Astrocyte of the hippocampus (primary cell): Measurements from ENCODE around the gene FCER1G.
"Not testable (repeated sequence)": the region's sequence is repeated elsewhere in the genome, so short reads cannot be mapped to it uniquely, and the experiment has no call there.

Experiments
- DNase-seq: peaks from one replicate; pipeline ENCODE4 v3.0.0; 2011; ENCODE audit warnings: low read depth, low spot score

Gene FCER1G

DNA sequence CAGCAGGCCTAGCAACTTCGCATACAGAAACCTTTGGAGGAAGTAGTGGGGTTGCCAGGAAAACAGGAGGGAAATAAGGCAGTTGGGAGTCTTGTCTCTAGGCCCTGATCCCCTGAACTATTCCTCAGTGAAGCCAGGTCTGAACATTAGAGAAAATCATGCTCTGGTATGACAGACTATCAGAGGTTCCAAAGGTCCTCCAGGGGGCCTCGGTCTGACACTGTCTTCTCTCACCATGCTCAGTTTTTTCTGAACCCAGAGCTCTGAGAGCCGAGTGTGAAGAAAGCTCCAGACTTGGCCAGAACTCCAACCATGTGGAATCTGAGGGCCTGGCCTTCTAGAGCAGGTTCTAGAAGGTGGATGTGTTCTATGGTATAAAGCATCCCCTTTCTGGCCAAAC lies 14.8 kb downstream of the FCER1G start:
- no peak for DNase-seq

- DNase-seq: no peak
Observed at GRCh38 chr1:161230762-161231161, 15.7 kb downstream of the FCER1G start.

DNA sequence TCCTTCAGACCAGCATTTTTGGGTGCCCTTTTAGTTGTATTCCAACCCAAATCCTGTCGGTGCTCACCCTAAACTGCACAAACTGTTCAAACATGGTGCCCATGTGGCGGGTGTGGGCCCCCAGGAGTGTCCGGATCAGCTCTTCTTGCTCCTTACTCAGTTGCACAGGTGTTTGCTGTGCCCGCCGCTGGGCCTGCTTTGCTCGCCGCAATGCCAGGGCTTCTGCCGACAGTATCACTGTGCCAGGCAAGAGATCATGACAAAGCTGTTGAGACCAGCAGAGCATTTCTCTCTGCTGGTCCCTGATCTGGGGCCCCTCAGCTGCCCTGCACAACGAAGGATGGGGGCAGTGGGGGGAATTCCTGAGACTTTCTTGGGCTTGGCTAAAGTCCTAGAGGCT lies 18.0 kb downstream of the FCER1G start:
- DNase-seq: no peak

DNA sequence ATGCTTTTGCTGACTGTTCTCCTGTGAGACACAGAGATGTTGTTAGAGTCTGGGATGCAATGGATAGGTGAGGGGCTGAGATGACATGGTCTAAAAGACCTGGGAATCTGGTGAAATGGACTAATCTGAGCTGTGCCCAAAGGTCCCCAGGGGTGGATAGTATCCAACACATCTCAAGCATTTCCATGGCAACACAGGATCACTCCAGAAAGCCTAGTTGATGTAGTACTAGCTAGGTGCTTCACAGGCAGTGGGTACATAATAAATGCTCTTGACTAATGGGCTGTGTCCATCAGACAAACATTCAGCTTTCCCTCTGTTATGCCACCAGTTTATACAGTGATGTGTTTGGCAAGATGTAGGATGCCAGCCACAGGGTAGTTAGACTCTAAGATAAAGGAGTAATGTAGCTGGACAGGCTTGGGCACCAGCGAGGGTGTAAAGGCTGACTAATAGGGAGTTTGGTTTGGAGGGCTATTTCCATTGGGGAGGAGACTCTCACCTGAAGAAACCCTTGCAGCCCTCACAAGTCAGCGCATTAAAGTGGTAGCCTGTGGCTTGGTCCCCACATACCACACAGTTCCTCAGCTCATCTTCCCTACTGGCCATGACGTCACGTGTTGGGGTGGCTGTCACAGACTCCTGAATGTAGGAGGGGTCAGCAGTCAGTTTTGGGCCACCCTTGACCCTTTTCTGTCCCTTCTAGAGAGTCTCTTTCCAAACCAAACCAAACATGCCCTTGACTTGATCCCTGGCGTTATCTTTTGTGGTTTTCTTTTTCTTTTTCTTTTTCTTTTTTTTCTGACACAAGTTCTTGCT lies 21.1 kb downstream of the FCER1G start:
- DNase-seq: no peak

DNA sequence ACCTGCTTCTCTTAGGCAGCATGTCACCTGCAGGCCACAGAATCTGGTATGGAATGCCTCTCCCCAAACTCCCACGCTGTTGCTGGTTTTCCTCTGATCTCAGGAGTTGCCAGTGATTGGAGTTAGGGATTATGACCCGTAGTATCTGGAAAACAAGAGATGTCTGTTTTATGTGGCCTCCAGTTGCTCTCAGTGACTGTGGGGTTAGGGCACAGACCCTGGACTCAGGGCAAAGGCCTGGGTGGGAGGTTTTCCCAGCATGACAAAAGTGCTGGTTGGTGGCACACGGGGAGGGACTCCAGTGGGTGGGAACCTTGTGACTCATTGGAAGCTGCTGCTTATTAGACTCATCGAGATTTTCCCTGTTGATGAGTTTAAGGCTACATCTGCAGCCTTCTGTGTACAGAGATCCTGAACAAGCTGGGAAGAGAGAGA lies 23.0 kb downstream of the FCER1G start, which contains the start of gene NR1I3:
Gene NR1I3 (minus strand): TSS at position 165 of the 435 bp plus-strand sequence. CDS start 1,638 bp downstream, outside the sequence.
- DNase-seq: no peak

DNA sequence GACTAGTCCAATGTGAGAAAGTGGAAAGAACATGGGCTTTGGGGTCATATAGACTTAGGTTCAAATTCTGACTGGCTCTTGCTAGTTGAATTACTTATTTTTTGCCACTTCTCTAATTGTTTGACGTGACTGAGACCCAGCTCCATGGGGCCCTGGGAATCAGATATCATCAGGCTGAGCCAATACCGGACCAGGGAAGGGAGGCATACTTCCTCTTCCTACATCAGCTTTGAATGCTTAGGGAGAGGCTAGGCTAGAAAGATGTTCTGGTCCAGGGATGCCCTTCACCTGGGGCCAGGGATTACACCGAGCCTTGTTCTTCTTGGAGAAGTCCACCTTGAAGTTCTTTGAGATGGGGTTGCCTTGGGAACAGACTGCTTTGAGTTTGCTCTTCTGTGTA lies 26.6 kb downstream of the FCER1G start:
- no peak for DNase-seq

DNA sequence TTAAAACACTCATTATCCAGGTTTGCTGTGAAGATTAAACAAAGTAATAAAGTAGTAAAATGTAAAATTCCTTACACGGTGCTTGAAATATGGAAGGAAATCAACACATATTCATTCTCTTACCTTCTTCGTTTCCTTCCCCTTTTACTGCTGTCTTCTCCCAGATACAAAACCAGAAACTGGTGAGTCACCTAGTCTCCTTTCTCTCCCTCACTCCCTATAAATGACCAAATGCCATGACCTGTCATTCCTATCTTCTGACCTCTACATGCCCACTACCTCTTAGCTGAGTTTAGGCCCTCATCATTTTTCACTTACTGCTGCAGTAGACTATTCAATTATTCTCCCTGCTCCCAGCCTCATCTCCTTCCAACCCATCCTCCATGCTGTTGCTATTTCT lies 27.2 kb downstream of the FCER1G start:
- no peak for DNase-seq

- no peak for DNase-seq
Observed at GRCh38 chr1:161244888-161245287, 29.8 kb downstream of the FCER1G start.

DNA sequence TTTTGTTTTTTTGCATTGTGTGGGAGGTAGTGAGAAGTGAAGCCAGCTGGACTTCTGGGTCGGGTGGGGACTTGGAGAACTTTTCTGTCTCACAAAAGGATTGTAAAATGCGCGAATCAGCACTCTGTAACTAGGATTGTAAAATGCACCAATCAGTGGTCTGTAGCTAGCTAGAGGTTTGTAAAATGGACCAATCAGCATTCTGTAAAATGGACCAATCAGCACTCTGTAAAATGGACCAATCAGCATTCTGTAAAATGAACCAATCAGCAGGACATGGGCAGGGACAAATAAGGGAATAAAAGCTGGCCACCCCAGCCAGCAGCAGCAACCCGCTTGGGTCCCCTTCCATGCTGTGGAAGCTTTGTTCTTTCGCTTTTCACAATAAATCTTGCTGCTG lies 35.0 kb downstream of the FCER1G start:
- DNase-seq: not testable (repeated sequence)

DNA sequence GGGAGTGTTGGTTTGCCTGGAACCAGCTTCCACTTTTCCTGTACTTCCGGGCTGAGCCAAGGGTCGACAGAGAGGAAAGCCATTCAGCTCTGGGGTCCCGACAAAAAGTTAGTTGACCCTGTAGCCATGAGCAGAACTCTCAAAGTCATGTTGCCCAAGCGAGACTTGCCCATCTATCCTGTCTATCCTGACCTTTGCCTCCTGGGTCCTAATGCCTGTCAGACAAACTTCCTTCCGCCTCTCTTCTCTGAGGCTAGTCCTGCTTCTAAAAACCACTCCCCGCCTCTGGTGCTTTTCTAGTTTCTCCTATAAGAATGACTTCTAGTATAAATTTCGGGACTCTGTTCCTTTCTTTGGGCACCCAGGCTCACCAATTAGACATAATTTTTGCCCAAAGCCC lies 35.7 kb downstream of the FCER1G start:
- DNase-seq: no peak

DNA sequence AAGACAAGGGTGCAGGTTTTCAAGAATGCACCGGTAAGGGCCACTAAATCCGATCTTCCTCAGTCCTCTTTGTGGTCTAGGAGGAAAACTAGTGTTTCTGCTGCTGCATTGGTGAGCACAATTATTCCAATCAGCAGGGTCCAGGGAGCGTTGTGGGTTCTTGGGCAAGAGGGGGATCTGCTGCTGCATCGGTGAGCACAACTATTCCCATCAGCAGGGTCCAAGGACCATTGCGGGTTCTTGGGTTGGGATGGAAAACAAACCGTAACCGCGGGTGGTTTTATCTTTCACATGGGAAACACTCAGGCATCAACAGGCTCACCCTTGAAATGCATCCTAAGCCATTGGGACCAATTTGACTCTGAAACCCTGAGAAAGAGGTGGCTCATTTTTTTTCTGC lies 36.5 kb downstream of the FCER1G start:
- no peak for DNase-seq

GRCh38 chr1:161255302-161255701 lies 40.2 kb downstream of the FCER1G start:
- DNase-seq: not testable (repeated sequence)

DNA sequence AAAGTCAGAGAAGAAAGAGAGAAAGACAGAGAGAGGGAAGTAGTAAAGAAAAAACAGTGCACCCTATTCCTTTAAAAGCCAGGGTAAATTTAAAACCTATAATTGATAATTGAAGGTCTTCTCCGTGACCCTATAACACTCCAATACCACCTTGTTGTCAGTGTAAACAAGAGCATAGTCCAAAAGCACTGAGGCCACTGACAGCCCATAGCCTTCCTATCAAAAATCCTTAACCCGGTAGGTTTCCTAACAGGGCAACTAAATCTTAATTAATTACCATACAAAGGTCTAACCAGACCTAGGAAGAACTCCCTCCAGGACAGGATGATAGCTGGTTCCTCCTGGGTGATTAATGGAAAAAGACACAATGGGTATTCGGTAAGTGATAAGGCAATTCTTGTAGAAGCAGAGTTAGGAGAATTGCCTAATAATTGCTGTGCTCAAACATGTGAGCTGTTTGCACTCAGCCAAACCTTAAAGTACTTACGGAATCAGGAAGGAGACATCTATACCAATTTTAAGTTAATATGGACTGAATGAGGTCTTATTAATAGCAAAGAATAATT lies 40.9 kb downstream of the FCER1G start:
- DNase-seq: not testable (repeated sequence)

- not testable (repeated sequence) for DNase-seq
Observed at GRCh38 chr1:161257109-161257508, 42.0 kb downstream of the FCER1G start.

DNA sequence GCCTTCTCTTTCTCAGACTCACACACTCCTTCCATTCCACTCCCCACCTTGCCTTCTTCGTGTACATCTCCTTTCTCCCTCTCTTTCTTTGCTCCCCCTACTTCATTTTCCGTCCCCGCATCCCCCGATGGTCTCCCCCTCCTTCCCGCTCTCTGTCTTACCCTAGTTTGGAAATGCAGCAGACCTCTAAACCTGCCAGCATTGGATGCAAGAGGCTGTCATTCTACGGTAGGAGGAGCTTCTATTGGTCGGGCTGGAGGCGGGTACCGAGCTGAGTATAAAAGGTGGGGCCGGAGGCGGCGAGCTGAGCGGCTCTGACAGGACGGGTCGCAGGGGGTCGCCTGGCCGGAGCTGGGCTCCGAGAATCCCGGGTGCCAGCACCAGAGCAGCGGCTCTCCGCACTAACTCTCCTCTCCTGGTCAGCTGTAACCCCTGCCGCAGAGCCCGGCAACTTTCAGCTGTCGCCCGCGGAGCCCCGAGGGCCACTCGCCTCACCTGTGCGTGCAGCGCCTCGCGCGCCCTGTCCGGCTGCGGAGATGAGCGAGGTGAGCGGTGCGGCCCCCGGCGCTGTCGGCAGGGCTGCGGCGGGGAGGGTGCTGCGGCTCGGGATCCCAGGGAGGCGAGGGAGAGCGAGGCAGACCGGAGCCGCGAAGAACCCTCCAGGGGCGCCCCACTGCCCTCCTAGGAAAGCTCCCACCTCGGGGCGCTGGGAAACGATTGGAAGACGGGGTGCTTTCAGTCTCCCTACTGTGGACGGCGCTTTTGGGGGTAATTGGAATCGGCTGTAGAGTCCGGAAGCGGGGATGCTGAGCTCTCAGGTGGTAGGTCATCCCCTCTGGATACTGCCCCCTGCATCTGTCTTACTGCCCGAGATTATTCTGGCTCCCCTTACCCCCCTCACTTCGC lies 43.6 kb downstream of the FCER1G start, which contains the start of gene PCP4L1:
Gene PCP4L1 (plus strand): TSS at position 307 of the 906 bp plus-strand sequence. CDS start 230 bp downstream, at position 537.
- peak; percentile 81 for DNase-seq

DNA sequence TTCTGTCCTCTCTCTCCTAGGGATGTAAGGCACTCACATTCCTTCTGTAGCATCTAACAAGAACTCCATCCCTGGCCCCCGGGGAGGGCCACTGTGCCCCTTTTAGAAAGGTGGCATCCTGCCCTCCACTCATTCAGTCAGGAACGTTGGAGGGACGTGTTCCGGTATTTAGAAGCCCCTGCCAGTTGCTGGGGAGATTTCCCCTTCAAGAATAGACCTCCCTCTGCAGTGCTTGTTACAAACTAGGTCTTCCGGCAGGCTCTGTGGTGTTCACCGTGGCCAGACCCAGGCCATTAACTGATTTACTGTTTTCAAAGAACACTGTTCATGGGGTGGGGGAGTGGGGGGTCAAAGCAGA lies 44.2 kb downstream of the FCER1G start:
- DNase-seq: no peak

GRCh38 chr1:161259765-161260164 lies 44.7 kb downstream of the FCER1G start:
- no peak for DNase-seq

GRCh38 chr1:161260376-161261260 lies 45.5 kb downstream of the FCER1G start:
- DNase-seq: no peak

DNA sequence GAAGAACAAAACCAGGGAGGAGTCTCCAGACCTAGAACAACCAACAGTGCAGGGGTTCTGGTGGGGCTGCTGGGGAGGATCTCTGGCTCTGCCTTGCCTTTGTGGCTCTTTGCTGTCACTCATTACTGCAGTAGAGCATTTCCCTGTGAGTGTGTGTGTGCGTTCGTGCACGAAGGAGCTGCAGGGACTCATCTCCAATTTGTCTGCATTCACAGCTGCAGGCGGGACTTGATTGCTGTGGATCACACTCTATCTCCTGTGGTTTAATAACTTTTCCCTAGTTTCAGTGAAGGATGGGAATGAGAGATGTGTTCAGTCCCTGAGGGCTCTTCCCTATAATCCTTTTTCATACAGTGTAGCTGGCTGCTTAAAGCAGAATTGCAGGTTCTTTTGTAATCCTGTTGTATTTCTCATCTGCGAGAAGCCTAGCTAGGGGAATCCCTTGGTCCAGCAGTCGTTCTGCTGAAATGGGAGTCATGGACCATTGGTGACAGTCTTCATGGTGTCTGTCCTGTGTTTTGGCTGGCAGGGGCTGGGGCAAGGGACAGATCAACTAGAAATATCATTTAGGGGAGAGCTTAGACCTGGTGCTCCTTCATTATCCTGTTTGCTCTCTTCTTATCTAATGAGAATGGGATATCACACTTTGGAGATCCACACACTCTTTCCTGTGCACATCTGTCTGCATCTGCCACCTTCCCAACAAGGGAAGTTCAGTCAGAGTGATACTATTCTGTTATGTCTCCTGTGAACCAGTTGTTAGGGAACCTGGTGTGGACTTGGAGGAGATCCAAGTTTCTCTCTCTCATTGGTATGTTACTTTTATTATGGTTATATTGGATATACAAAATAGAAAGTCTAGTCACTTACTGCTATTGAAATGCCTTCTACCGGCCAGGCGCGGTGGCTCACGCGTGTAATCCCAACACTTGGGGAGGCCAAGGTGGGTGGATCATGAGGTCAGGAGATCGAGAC lies 46.5 kb downstream of the FCER1G start:
- DNase-seq: no peak

- no peak for DNase-seq
Observed at GRCh38 chr1:161265305-161265704, 50.2 kb downstream of the FCER1G start.
